ENCODE results near the gene SLC8A3.

SLC8A3 gene

GRCh38 chr14:70094106-70094505, 94.6 kb downstream of the SLC8A3 start:
- TF ChIP-seq CTCF (IDR thresholded peaks at IDR 0.05; ENCODE audit: low read length) (no peak), EZH2 (IDR thresholded peaks at IDR 0.05; ENCODE audit: borderline replicate concordance, low read length) (no peak)
- H2AFZ ChIP-seq (ENCODE audit: low read length) = no peak overlapping the region
- H3F3A ChIP-seq (ENCODE audit: insufficient read depth, low read length) = no peaks in the 10 kb centered on the region
- no peak overlapping the region for H3K4me3 ChIP-seq (ENCODE audit: low read depth, low read length, poor library complexity, severe bottlenecking)
- H3K9me3 ChIP-seq (ENCODE audit: low read length) = no peaks in the 10 kb centered on the region
- H3K36me3 ChIP-seq (ENCODE audit: insufficient read depth, low read length) = no peaks in the 10 kb centered on the region
- no peak overlapping the region for H3K27ac ChIP-seq (ENCODE audit: low read depth, low read length, poor library complexity, severe bottlenecking)
- no peak overlapping the region for H3K4me2 ChIP-seq (ENCODE audit: low read length)
- H4K20me1 ChIP-seq (ENCODE audit: insufficient read depth, low read length) = no peaks in the 10 kb centered on the region
- H3K9ac ChIP-seq (ENCODE audit: low read length) = no peak overlapping the region
- H3K4me1 ChIP-seq (ENCODE audit: insufficient read depth, low read length, severe bottlenecking) = no peaks in the 10 kb centered on the region
- H3K79me2 ChIP-seq (ENCODE audit: insufficient read depth, low read length) = no peaks in the 10 kb centered on the region
- no peaks in the 10 kb centered on the region for H3K9me2 ChIP-seq (ENCODE audit: low read depth, low read length)
- no peaks in the 10 kb centered on the region for H3K27me3 ChIP-seq (ENCODE audit: insufficient read depth, low read length)

GRCh38 chr14:70093156-70093555, 95.6 kb downstream of the SLC8A3 start:
- Histone ChIP-seq H3K9me3 (ENCODE audit: low read length) (no peaks in the 10 kb centered on the region), H3K9ac (ENCODE audit: low read length) (no peak overlapping the region), H3K27me3 (ENCODE audit: insufficient read depth, low read length) (no peaks in the 10 kb centered on the region), H3K27ac (ENCODE audit: low read depth, low read length, poor library complexity, severe bottlenecking) (no peak overlapping the region), H3K4me3 (ENCODE audit: low read depth, low read length, poor library complexity, severe bottlenecking) (no peak overlapping the region), H3F3A (ENCODE audit: insufficient read depth, low read length) (no peaks in the 10 kb centered on the region), H3K36me3 (ENCODE audit: insufficient read depth, low read length) (no peaks in the 10 kb centered on the region), H3K79me2 (ENCODE audit: insufficient read depth, low read length) (no peaks in the 10 kb centered on the region), H4K20me1 (ENCODE audit: insufficient read depth, low read length) (no peaks in the 10 kb centered on the region), H3K4me2 (ENCODE audit: low read length) (no peak overlapping the region), H3K4me1 (ENCODE audit: insufficient read depth, low read length, severe bottlenecking) (no peaks in the 10 kb centered on the region), H3K9me2 (ENCODE audit: low read depth, low read length) (no peaks in the 10 kb centered on the region), H2AFZ (ENCODE audit: low read length) (no peak overlapping the region)
- TF ChIP-seq EZH2 (IDR thresholded peaks at IDR 0.05; ENCODE audit: borderline replicate concordance, low read length) = no peak
- no peak for TF ChIP-seq CTCF (IDR thresholded peaks at IDR 0.05; ENCODE audit: low read length)

GRCh38 chr14:70087380-70087697, 101.4 kb downstream of the SLC8A3 start:
- Histone ChIP-seq H3K9me3 (ENCODE audit: low read length) (no peaks in the 10 kb centered on the region), H3K27me3 (ENCODE audit: insufficient read depth, low read length) (no peaks in the 10 kb centered on the region)

More at GRCh38 chr14:70087380-70087697, 101.4 kb downstream of the SLC8A3 start:
- no peak overlapping the region for H3K4me2 ChIP-seq (ENCODE audit: low read length)
- H3K36me3 ChIP-seq (ENCODE audit: insufficient read depth, low read length) = no peaks in the 10 kb centered on the region
- H3K4me3 ChIP-seq (ENCODE audit: low read depth, low read length, poor library complexity, severe bottlenecking) = no peak overlapping the region
- H3K4me1 ChIP-seq (ENCODE audit: insufficient read depth, low read length, severe bottlenecking) = no peaks in the 10 kb centered on the region
- H3F3A ChIP-seq (ENCODE audit: insufficient read depth, low read length) = no peaks in the 10 kb centered on the region
- H3K27ac ChIP-seq (ENCODE audit: low read depth, low read length, poor library complexity, severe bottlenecking) = no peak overlapping the region
- H3K9ac ChIP-seq (ENCODE audit: low read length) = no peak overlapping the region
- TF ChIP-seq CTCF (IDR thresholded peaks at IDR 0.05; ENCODE audit: low read length) (no peak; the same call in 1 of the 2 replicates), EZH2 (IDR thresholded peaks at IDR 0.05; ENCODE audit: borderline replicate concordance, low read length) (no peak)
- no peaks in the 10 kb centered on the region for H3K79me2 ChIP-seq (ENCODE audit: insufficient read depth, low read length)
- no peaks in the 10 kb centered on the region for H3K9me2 ChIP-seq (ENCODE audit: low read depth, low read length)
- H4K20me1 ChIP-seq (ENCODE audit: insufficient read depth, low read length) = no peaks in the 10 kb centered on the region
- no peak overlapping the region for H2AFZ ChIP-seq (ENCODE audit: low read length)
